Type B pancreatic cell (in vitro differentiated cells): ENCODE measurements around the gene PHLDA1. TPM values are rescaled to one million over a fixed set of nuclear protein-coding genes. Genes with fewer than 3 reads are reported as not detected.

Experiments used
- DNase-seq: peaks from one replicate; pipeline ENCODE4 v3.0.0; 2021; ENCODE audit warnings: mixed read lengths; ENCODE audit not compliant: unreplicated experiment; ENCODE audit errors: extremely low spot score
- H3K27ac Mint-ChIP-seq: 2 replicates; pipeline ENCODE4 v1.8.0; 2021; ENCODE audit warnings: mild to moderate bottlenecking, mixed read lengths
- H3K27me3 Mint-ChIP-seq: 2 replicates; pipeline ENCODE4 v1.8.0; 2021; ENCODE audit warnings: mixed read lengths
- H3K36me3 Mint-ChIP-seq: 2 replicates; pipeline ENCODE4 v1.8.0; 2021; ENCODE audit warnings: mixed read lengths
- H3K4me1 Mint-ChIP-seq: one replicate; pipeline ENCODE4 v1.8.0; 2021; ENCODE audit warnings: mixed read lengths; ENCODE audit not compliant: unreplicated experiment
- H3K4me3 Mint-ChIP-seq: 2 replicates; pipeline ENCODE4 v1.8.0; 2021; ENCODE audit warnings: mild to moderate bottlenecking, mixed read lengths
- H3K9me3 Mint-ChIP-seq: 2 replicates; pipeline ENCODE4 v1.8.0; 2021; ENCODE audit warnings: mixed read lengths
- total RNA-seq: library from RNA; stranded (reverse); gene quantifications from 2 replicates; pipeline ENCODE4 v1.2.1, GENCODE V29; 2021; ENCODE audit warnings: low replicate concordance
- TF ChIP-seq, protein P1 (sequence below): fragments of 200-600 bp; sonication (generic); conservative IDR thresholded peaks from 2 replicates; pipeline ENCODE4 v1.5.0; 2021; ENCODE audit warnings: antibody characterized with exemption, mild to moderate bottlenecking

The PHLDA1 gene
- total RNA-seq, 1 donor from 2014 or later, result 67.5 TPM

DNA sequence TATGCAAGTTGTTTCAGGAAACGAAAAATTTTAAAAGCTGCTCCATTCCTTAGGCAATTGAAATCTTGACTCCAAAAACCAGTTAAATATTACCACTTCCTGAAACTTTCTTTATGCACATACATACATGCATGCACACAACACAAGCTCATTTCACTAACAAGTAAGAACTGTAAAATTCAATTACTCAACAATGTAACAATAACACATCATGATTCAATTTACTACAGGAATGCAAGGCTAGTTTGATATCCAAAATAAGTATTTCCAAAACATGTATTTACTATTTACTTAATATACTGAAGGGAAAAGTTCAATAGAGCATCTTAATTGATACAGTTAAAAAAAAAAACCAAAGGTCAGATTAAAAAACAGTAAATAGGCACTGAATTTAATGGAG lies 33.3 kb upstream of the PHLDA1 start:
- H3K36me3 Mint-ChIP-seq, result peaks cover 79% of the 10 kb centered on the region
- H3K9me3 Mint-ChIP-seq, result peaks cover 6% of the 10 kb centered on the region
- H3K27ac Mint-ChIP-seq, result no peak overlapping the region

GRCh38 chr12:76060111-76060510 lies 28.5 kb upstream of the PHLDA1 start:
- Mint-ChIP-seq H3K27ac (peak overlapping the region; percentile 49), H3K9me3 (peaks cover 4% of the 10 kb centered on the region), H3K4me1 (no peaks in the 10 kb centered on the region), H3K4me3 (no peak overlapping the region), H3K36me3 (peaks cover 54% of the 10 kb centered on the region), H3K27me3 (no peaks in the 10 kb centered on the region)
- TF ChIP-seq, protein P1, sequence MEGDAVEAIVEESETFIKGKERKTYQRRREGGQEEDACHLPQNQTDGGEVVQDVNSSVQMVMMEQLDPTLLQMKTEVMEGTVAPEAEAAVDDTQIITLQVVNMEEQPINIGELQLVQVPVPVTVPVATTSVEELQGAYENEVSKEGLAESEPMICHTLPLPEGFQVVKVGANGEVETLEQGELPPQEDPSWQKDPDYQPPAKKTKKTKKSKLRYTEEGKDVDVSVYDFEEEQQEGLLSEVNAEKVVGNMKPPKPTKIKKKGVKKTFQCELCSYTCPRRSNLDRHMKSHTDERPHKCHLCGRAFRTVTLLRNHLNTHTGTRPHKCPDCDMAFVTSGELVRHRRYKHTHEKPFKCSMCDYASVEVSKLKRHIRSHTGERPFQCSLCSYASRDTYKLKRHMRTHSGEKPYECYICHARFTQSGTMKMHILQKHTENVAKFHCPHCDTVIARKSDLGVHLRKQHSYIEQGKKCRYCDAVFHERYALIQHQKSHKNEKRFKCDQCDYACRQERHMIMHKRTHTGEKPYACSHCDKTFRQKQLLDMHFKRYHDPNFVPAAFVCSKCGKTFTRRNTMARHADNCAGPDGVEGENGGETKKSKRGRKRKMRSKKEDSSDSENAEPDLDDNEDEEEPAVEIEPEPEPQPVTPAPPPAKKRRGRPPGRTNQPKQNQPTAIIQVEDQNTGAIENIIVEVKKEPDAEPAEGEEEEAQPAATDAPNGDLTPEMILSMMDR, result no peak
- no peak for DNase-seq

More for the DNA sequence above, 33.3 kb upstream of the PHLDA1 start:
- Mint-ChIP-seq H3K4me1 (no peaks in the 10 kb centered on the region), H3K4me3 (no peak overlapping the region), H3K27me3 (no peaks in the 10 kb centered on the region)
- TF ChIP-seq, protein P1, result no peak
- DNase-seq, result no peak

DNA sequence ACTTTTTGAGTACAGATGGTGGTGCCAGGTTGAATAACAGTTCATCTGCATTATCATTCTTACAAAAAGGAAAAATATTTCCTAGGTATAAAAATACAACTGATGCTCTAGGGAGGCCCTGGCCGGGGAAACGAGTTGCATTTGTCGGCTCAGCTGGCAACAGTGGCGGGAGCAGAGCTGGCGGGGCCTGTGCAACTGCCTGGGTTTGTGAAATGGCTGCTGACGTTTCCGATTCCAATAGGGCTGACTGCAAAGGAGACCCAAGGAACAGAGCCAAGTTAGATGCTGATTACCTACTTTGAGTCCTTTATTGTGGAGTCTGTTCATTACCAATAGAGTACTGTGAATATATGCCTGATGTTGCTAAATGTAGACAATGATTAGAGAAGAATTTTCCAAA lies 25.8 kb upstream of the PHLDA1 start:
- peaks cover 42% of the 10 kb centered on the region for H3K36me3 Mint-ChIP-seq
- H3K9me3 Mint-ChIP-seq, result no peaks in the 10 kb centered on the region
- DNase-seq, result no peak
- no peak overlapping the region for H3K27ac Mint-ChIP-seq
- no peaks in the 10 kb centered on the region for H3K4me1 Mint-ChIP-seq
- H3K4me3 Mint-ChIP-seq, result no peak overlapping the region
- H3K27me3 Mint-ChIP-seq, result no peaks in the 10 kb centered on the region
- TF ChIP-seq, protein P1, result no peak

GRCh38 chr12:76055393-76055792 lies 23.8 kb upstream of the PHLDA1 start:
- Mint-ChIP-seq H3K36me3 (peaks cover 41% of the 10 kb centered on the region), H3K27me3 (no peaks in the 10 kb centered on the region), H3K9me3 (no peaks in the 10 kb centered on the region), H3K4me3 (no peak overlapping the region), H3K27ac (no peak overlapping the region), H3K4me1 (no peaks in the 10 kb centered on the region)
- TF ChIP-seq, protein P1, result peak; percentile 39
- DNase-seq, result no peak

DNA sequence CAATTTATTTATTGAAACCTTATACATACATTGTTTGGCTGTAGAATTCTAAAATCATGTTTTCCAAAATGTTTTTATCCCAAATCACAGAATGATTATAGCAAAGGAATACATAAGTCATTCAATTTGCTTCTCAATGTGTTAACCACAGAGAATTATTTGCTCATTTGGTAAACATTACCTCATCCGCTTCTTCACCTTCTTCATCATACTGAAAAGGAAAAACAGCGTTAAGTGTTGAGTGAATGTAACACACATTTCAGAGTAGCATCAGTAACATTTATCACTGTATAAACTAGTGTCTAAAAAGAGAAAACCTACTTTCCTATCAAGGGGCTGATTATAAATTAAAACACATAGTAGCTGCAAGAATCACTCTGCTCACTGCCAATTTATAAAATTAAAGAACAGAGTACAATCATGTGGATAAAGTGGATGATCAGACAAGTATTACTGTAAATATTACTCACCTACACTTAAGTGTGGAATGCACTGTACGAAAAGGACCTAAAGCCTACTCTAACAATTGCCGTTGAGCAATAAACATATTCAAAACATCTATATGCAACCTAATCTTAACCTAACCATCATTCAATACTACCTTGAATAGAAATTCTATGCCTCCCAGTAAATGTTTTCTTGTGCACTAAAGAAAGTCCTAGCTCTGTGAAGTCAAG lies 18.1 kb upstream of the PHLDA1 start:
- Mint-ChIP-seq H3K27ac (no peak overlapping the region), H3K27me3 (no peaks in the 10 kb centered on the region), H3K4me1 (no peaks in the 10 kb centered on the region), H3K4me3 (no peak overlapping the region), H3K9me3 (no peaks in the 10 kb centered on the region), H3K36me3 (peaks cover 40% of the 10 kb centered on the region)
- TF ChIP-seq, protein P1, result no peak
- DNase-seq, result no peak
